Peyer's patch (tissue), 4 donors: Measurements from ENCODE around the gene EGLN2. TPM values are rescaled to one million over a fixed set of nuclear protein-coding genes. Genes with fewer than 3 reads are reported as not detected.
"Not testable (repeated sequence)": the region's sequence is repeated elsewhere in the genome, so short reads cannot be mapped to it uniquely, and the experiment has no call there.

ENCODE experiments used
- DNase-seq, 3 donors: peaks; one replicate each; pipeline ENCODE4 v3.0.0-alpha.2; 2017 to 2019
- H3K27ac ChIP-seq, 4 donors: fragments of 200-600 bp; sonication (generic); one replicate each; pipeline ENCODE4 v1.5.1; 2016 to 2019
- H3K27me3 ChIP-seq, 2 donors: fragments of 200-600 bp; sonication (generic); one replicate each; pipeline ENCODE4 v1.5.1; 2019
- H3K36me3 ChIP-seq, 3 donors: fragments of 200-600 bp; sonication (generic); one replicate each; pipeline ENCODE4 v1.5.1; 2016 to 2019
- H3K4me1 ChIP-seq, 4 donors: fragments of 200-600 bp; sonication (generic); one replicate each; pipeline ENCODE4 v1.5.1; 2016 to 2019
- H3K4me3 ChIP-seq, 4 donors: fragments of 200-600 bp; sonication (generic); 1 replicate in 3 of 4; 2 replicates in 1 of 4; pipeline ENCODE4 v1.5.1; 2016 to 2019; ENCODE audit warnings: mild to moderate bottlenecking in 1 of 4
- H3K9me3 ChIP-seq, 4 donors: fragments of 200-600 bp; sonication (generic); one replicate each; pipeline ENCODE4 v1.5.1; 2016 to 2019; ENCODE audit warnings: mild to moderate bottlenecking in 1 of 4
- POLR2A ChIP-seq, 2 donors: fragments of 450-650 bp; IDR thresholded peaks; one replicate each; pipeline ENCODE4 v1.5.1; 2017; ENCODE audit warnings: antibody characterized with exemption in 2 of 2, mild to moderate bottlenecking in 2 of 2, moderate library complexity in 2 of 2
- total RNA-seq, 4 donors: library from RNA; depleted of rRNA; stranded (reverse); fragments of >200 nt; gene quantifications; one replicate each; pipeline ENCODE4 v1.1.0, GENCODE V29; 2016
- TF ChIP-seq, protein P1 (sequence below), 6 experiments: fragments of 450-650 bp in 4 of 6; fragments of 200-600 bp in 2 of 6; sonication (generic) in 1 of 6; IDR thresholded peaks; one replicate each; pipeline ENCODE4 v1.5.1; 2017 to 2019; ENCODE audit warnings: antibody characterized with exemption in 6 of 6, mild to moderate bottlenecking in 3 of 6, moderate library complexity in 1 of 6

The EGLN2 gene
- total RNA-seq, 4 donors from 2014 or later, result 75.8 to 96.6 (median 88.1) TPM

DNA sequence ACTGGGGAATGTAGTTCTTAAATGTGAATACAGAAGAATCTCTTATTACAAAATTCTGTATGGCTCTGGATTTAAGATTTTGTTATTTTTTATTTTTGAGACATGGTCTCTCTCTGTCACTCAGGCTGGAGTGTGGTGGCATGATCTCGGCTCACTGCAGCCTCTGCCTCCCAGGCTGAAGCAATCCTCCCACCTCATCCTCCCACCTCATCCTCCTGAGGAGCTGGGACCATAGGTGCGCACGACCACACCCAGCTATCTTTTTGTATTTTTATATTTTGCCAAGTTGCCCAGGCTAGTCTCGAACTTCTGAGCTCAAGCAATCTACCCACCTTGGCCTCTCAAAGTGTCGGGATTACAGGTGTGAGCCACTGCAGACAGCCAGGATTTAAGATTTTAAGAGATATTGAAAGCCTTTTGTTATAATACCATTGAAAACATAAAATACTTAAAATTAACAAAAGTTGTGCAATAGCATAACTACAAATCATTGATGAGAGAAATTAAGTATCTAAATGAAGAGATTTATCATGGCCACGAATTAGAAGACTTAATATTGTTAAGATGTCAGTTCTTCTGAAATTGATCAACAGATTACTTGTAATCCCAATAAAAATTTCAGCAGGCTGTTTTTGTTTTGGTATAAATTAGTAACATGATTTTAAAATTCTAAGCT is 37.9 kb downstream of the EGLN2 start:
- no peak overlapping the region for H3K4me3 ChIP-seq
- H3K9me3 ChIP-seq, result no peaks in the 10 kb centered on the region
- DNase-seq, result no peak
- H3K4me1 ChIP-seq, result peaks cover 0 to 4% (median 0%) of the 10 kb centered on the region in 4 donors
- TF ChIP-seq POLR2A (IDR thresholded peaks at IDR 0.05), result no peak
- TF ChIP-seq, protein P1, sequence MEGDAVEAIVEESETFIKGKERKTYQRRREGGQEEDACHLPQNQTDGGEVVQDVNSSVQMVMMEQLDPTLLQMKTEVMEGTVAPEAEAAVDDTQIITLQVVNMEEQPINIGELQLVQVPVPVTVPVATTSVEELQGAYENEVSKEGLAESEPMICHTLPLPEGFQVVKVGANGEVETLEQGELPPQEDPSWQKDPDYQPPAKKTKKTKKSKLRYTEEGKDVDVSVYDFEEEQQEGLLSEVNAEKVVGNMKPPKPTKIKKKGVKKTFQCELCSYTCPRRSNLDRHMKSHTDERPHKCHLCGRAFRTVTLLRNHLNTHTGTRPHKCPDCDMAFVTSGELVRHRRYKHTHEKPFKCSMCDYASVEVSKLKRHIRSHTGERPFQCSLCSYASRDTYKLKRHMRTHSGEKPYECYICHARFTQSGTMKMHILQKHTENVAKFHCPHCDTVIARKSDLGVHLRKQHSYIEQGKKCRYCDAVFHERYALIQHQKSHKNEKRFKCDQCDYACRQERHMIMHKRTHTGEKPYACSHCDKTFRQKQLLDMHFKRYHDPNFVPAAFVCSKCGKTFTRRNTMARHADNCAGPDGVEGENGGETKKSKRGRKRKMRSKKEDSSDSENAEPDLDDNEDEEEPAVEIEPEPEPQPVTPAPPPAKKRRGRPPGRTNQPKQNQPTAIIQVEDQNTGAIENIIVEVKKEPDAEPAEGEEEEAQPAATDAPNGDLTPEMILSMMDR (IDR thresholded peaks at IDR 0.05), result no peak
- H3K27ac ChIP-seq, result no peak overlapping the region
- H3K27me3 ChIP-seq, result no peaks in the 10 kb centered on the region
- no peaks in the 10 kb centered on the region for H3K36me3 ChIP-seq

DNA sequence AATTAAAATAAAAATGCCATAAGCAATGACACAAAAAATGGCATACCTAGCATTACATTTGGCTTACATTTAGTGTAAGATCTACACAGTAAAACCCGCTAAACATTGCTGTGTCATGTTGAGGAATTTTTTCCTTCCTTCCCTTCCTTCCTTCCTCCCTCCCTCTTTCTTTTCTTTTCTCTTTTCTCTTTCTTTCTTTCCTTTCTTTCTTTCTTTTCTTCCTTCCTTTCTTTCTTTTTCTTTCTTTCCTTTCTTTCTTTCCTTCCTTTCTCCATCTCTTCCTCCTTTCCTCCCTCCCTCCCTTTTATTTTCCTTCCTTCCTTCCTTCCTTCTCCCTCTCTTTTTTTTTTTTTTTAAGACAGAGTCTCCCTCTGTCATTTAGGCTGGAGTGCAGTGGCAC is 39.5 kb downstream of the EGLN2 start:
- H3K4me1 ChIP-seq, DNase-seq, H3K27me3 ChIP-seq, H3K27ac ChIP-seq, H3K4me3 ChIP-seq, H3K9me3 ChIP-seq, H3K36me3 ChIP-seq: not testable (repeated sequence)

DNA sequence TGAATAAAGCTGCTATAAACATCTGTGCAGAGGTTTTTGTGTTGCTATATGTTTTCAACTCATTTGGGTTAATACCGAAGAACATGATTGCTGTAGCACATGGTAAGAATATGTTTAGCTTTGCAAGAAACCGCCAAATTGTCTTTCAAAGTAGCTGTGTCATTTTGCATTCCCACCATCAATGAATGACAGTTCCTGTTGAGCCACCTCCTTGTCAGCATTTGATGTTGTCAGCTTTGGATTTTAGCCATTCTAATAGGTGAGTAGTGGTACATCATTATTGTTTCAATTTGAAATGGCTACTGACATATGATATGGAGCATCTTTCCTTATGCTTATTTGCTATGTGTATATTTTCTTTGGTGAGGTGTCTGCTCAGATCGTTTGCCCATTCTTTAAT is 43.0 kb downstream of the EGLN2 start:
- peaks cover 0 to 10% (median 0%) of the 10 kb centered on the region in 4 donors for H3K4me1 ChIP-seq
- not testable (repeated sequence) for DNase-seq, H3K9me3 ChIP-seq, H3K36me3 ChIP-seq, H3K4me3 ChIP-seq, H3K27ac ChIP-seq, H3K27me3 ChIP-seq

DNA sequence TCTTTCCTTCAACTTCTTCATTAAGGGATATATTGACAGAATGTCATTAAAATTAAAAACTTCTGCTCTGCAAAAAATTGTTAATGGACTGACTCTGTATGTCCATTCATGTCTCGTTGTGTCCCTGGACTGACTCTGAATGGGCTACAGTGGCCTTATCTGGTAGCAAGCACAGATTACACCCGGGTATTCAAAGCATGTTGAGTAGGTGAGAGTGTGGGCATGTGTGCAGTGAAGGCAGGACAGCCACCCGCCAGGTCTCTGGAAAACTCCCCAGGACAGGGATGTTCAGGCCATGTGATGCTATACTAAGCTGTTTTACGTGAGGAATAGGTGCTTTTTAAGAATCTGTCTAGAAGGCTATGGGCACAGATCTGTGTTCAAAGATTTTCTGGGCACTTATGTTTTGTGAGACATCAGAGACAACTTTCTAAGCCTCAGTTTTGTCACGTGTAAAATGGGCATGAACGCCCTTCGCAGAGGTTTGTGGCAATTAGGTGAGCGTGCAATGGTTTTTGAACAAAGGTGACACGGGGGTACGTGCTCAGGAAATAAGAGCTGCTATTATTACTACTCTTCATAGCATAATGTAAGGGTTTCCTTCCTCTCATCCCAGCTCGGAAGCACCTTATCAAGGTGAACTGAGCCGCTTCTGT is 44.1 kb downstream of the EGLN2 start:
- H3K9me3 ChIP-seq, H3K36me3 ChIP-seq, DNase-seq, H3K27me3 ChIP-seq: not testable (repeated sequence)
- Histone ChIP-seq H3K4me1 (peaks cover 0 to 10% (median 0%) of the 10 kb centered on the region in 4 donors), H3K4me3 (peak overlapping the region in 3 of 4 donors; percentile 15 to 37 (median 31)), H3K27ac (peak overlapping the region in 1 of 4 donors; percentile 52)

DNA sequence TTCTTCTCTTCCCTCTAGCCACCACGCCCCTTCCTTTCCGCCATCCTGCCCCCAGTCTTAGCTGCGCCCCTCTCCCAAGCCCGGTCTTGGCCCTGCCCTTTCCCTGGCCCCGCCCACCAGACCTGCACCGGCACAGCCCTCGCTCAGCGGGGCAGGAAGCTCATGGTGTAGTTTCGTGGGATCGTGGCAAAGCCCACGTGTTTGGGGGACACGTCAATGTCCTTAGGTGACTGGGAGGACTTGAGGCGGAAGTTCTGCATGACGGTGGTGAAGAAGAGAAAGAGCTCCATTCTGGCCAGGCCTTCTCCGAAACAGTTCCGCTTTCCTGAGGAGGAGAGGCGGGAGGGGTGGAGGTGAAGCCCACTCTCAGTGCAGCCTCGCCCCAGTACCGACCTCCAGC is 44.7 kb downstream of the EGLN2 start:
- H3K4me1 ChIP-seq, result peaks cover 0 to 10% (median 0%) of the 10 kb centered on the region in 4 donors
- H3K4me3 ChIP-seq, result peak overlapping the region in 3 of 4 donors; percentile 15 to 37 (median 31)
- peak overlapping the region in 1 of 4 donors; percentile 52 for H3K27ac ChIP-seq
- H3K9me3 ChIP-seq, H3K27me3 ChIP-seq, H3K36me3 ChIP-seq: not testable (repeated sequence)
- DNase-seq, result peak in 2 of 3 donors; percentile 73 to 74

DNA sequence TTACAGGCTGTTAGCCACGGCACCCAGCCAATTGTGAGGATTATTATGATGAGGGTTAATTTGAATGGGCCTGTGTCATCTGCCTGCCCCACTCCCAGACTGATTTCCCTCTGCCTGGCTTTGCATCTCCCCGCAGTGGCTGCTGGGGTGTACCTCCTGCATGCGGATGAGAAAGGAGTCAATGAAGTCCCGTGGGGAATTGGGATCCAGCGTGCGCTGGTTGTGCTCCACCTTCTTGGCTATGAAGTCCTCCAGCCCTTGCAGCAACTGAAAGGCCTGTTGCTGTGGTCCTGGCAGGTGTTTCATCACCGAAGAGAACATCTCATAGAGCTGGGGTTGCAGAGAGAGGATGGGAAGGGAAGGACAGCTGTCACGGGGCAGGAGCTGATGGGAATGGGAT is 47.7 kb downstream of the EGLN2 start:
- not testable (repeated sequence) for H3K27ac ChIP-seq, H3K27me3 ChIP-seq, H3K36me3 ChIP-seq, H3K4me3 ChIP-seq, H3K9me3 ChIP-seq, DNase-seq
- H3K4me1 ChIP-seq, result peaks cover 0 to 10% (median 0%) of the 10 kb centered on the region in 4 donors

DNA sequence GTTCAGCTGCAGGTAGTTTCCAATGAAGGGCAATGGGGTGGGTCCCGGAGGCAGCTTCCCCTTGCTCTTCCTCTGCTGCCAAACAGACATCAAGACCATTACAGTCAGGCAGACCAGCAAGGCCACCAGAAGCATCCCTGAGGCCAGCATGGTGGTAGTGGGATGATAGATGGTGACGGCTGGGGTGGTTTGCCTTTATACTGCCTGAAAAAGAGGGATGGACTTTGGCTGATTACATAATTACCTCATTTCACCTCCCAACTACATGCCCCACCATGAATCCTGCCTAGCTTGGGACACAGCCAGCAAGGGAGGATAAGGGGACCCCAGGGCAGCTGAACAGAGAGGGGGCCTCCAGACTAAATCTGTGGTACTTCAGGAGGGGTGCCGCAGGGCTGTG is 51.3 kb downstream of the EGLN2 start, which contains the start of gene CYP2A6:
TSS of gene CYP2A6 (minus strand) at position 171 of the 400 bp plus-strand sequence. CDS start at position 150, 21 bp downstream.
- not testable (repeated sequence) for H3K27ac ChIP-seq, H3K9me3 ChIP-seq, DNase-seq, H3K4me1 ChIP-seq, H3K4me3 ChIP-seq, H3K36me3 ChIP-seq, H3K27me3 ChIP-seq

DNA sequence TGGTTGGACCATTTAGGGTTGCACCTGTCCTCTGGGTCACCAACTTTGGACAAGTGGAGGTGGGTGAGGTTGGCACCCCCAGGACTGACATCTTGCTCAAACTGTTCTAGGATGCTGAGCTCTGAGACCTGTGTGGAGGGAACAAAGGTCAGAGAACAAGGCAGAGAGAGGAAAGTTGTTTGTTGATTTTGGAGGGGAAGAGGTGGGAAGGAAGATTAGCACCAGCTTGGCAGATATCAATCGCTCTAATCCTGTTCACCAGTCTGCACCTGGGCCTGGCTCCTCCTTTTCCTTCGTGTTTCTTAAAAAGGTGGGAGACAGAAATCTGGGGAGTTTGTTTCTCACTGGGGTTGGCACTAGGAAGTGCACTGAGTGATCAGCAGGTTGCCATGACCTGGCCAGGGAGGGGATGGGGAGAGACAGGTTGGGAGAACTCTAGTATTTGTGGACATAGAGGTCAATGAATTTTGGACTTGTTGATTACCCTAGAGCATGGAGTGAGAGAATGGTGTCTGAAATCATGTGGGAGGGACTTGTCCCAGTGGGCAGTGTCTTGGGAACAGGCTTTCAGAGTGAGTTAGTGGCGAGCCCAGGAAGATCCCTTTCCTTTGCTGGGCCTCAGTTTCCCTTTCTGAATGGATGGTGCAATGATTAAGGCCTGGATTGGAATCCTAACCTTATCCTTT is 53.6 kb downstream of the EGLN2 start:
- DNase-seq, H3K4me1 ChIP-seq, H3K9me3 ChIP-seq, H3K27me3 ChIP-seq, H3K4me3 ChIP-seq, H3K27ac ChIP-seq, H3K36me3 ChIP-seq: not testable (repeated sequence)

Other genes with a start within 250 kb of the EGLN2 start
- 100 to 1,000 TPM in 2 of 4 donors, 10 to 100 TPM in 2; 73.4 to 121 (median 99.9) TPM for gene SHKBP1, start 222.3 kb upstream of the EGLN2 start, total RNA-seq
- gene LTBP4, start 197.8 kb upstream of the EGLN2 start, total RNA-seq, result 100 to 1,000 TPM; 164 to 484 (median 329) TPM
- 100 to 1,000 TPM in 1 of 4 donors, 10 to 100 TPM in 3; 10.9 to 151 (median 27.9) TPM for gene NUMBL, start 108.5 kb upstream of the EGLN2 start, total RNA-seq
- 10 to 100 TPM; 32.4 to 92.8 (median 41.9) TPM for gene COQ8B, start 82.3 kb upstream of the EGLN2 start, total RNA-seq
- 10 to 100 TPM; 34.5 to 43.9 (median 38.9) TPM for gene ITPKC, start 82.1 kb upstream of the EGLN2 start, total RNA-seq
- gene ACTMAP, start 48.7 kb upstream of the EGLN2 start, total RNA-seq, result 10 to 100 TPM in 3 of 4 donors, 1 to 10 TPM in 1; 7.4 to 33.0 (median 21.6) TPM
- 100 to 1,000 TPM in 1 of 4 donors, 10 to 100 TPM in 3; 44.5 to 104 (median 72.1) TPM for gene SNRPA, start 48.0 kb upstream of the EGLN2 start, total RNA-seq
- gene MIA, start 23.7 kb upstream of the EGLN2 start, total RNA-seq, result 1 to 10 TPM in 1 of 4 donors, not detected in 3; 4.0 TPM
- gene RAB4B, start 20.9 kb upstream of the EGLN2 start, total RNA-seq, result 10 to 100 TPM; 14.9 to 71.2 (median 51.3) TPM
- not detected for gene CYP2A6, start 51.3 kb downstream of the EGLN2 start, total RNA-seq
- not detected for gene CYP2A7, start 83.0 kb downstream of the EGLN2 start, total RNA-seq
- 10 to 100 TPM in 3 of 4 donors, 1 to 10 TPM in 1; 5.8 to 58.8 (median 25.0) TPM for gene CYP2B6, start 192.1 kb downstream of the EGLN2 start, total RNA-seq